Measurements from ENCODE around the gene FRAS1. TPM values are rescaled to one million over a fixed set of nuclear protein-coding genes. Genes with fewer than 3 reads are reported as not detected.
"Not testable (repeated sequence)": the region's sequence is repeated elsewhere in the genome, so short reads cannot be mapped to it uniquely, and the experiment has no call there.

Gene FRAS1
- total RNA-seq, 2 donors from 2014 or later, result 2.3 to 8.1 TPM

DNA sequence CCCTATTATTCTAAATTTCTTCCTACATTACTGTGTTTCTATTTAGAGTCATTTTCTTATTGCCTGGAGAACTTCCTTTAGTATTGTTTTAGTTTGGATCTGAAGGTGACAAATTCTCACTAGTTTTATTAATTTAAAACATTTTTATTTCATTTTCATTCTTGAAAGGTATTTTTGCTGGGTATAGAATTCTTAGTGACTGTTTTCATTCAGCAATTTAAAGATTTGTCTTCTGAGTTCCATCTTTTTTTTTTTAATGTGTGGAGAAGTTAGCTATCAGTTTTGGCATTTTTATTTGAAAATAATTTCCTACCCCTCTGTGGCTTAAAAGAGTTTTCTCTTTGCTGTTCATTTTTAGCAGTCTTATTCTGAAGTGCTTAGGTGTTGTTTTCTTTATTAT, 169.2 kb downstream of the FRAS1 start:
- intact Hi-C loops (cut with DNase I), result no loop called here
- DNase-seq (ENCODE audit: low spot score), result no peak

DNA sequence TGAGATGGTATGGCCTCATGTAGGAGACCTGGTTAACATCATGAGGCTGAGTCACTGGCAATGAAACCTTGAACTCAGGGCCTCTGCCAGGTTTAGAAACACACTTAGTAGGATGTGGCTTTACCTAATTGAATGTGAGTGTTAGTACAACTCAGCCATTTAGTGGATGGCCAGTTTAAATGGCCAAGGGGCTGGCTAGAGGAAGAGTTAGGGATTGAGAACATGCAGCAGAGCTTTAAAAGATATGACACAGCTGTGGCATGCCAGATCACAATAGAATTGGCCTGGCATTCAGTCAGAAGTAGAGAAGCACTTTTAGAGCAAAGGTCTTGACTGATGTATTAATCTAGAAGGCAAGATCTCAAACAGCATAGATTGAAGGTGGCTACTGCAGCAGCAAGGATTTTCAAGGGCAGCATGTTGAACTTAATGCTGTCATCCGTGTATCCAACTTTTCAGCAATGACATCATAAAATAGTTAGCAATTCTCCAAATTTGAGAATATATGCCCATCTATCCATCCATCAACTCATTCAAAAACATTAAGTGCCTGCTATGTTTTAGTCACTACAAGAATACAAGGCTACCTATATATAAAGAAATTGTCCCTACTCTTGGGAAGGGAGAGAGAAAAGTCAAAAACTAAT, 170.4 kb downstream of the FRAS1 start:
- no peak for DNase-seq (ENCODE audit: low spot score)
- intact Hi-C loops (cut with DNase I), result no loop called here

DNA sequence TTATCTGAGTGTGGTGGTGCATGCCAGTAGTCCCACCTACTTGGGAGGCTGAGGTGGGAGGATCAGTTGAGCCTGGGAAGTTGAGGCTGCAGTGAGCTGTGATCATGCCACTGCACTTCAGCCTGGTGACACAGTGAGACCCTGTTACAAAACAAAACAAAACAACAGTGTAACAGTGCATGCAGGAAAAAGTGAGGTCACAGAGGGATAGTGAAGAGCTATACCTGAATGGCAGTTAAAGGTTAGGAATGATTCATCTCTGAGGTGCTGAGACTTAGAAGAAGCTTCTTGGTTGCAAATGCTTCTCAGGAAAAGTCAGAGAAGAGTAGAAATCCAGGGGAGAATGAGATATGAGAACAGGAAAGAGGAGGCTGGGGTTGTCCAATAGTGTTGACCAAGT, 178.7 kb downstream of the FRAS1 start:
- DNase-seq (ENCODE audit: low spot score), result no peak
- intact Hi-C loops (cut with DNase I), result no loop called here

DNA sequence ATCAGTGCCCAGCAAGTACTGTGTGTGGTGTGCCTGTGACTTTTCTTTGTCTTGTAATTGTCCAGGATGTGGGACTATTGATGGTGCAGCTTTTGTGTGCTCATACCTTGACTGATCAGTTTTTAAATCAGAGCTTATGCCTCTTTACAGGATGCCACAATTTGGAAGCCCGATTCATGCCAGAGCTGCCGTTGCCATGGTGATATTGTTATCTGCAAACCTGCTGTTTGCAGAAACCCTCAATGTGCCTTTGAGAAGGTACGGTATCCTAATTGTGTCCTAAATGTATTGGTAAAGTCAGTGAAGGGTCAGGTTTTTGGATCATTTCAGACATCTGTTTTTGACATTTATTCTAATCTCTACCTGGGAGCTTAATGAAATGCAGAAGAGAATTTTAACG, 180.2 kb downstream of the FRAS1 start:
- intact Hi-C loops (cut with DNase I), result no loop called here
- no peak for DNase-seq (ENCODE audit: low spot score)

DNA sequence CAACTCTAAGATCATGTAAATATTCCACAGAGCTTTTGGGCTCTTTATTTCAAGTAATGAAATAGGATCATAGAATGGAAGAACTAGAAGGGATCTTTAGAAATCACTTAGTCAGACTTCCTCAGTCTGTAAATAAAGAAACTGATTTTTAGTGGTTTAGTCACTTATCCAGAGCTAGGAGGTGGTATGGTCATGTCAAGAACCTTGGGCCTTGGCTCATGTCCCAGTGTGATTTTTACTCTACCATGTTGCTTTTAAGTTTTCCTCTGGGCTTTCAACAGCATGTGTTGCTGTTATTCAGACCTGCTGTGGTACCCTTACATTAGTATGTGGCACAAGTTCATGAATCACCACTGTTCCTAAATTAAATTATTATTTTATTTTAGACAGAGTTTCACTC, 184.9 kb downstream of the FRAS1 start:
- DNase-seq (ENCODE audit: low spot score), result no peak
- intact Hi-C loops (cut with DNase I), result no loop called here

DNA sequence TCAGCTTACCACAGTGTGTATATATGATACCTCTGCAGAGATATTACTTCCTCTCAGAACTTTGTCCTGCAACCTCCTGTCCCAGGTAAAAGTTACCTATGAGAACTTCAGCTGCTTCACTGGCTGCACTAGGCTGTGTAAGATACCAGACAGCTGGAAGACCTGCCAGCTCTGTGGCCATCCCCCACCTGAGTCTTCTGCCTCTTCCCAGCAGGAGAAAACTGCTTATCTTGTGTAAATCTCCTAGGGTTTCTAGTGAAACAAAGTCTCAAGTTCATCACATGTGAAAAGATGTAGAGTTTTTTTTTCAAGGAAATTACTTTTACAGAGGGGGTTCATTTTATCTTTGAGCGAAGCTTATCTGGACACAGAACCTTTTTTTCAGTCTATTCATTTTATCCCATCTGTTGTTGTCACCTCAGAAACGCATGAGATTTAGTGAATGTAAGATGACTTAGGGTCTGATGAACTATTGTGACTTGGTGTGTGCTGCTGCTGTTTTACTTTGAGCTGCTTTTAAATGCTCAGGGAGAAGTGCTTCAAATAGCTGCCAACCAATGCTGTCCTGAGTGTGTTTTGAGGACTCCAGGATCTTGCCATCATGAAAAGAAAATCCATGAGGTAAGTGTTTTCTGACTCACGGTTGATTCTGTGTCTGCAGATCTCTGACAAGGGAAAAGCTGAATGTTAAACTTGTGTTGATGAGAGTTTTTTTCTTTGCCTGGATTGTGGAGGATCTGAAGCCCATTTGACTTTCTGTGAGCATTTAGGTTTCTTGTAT, 187.8 kb downstream of the FRAS1 start:
- intact Hi-C loops (cut with DNase I), result no loop called here

DNA sequence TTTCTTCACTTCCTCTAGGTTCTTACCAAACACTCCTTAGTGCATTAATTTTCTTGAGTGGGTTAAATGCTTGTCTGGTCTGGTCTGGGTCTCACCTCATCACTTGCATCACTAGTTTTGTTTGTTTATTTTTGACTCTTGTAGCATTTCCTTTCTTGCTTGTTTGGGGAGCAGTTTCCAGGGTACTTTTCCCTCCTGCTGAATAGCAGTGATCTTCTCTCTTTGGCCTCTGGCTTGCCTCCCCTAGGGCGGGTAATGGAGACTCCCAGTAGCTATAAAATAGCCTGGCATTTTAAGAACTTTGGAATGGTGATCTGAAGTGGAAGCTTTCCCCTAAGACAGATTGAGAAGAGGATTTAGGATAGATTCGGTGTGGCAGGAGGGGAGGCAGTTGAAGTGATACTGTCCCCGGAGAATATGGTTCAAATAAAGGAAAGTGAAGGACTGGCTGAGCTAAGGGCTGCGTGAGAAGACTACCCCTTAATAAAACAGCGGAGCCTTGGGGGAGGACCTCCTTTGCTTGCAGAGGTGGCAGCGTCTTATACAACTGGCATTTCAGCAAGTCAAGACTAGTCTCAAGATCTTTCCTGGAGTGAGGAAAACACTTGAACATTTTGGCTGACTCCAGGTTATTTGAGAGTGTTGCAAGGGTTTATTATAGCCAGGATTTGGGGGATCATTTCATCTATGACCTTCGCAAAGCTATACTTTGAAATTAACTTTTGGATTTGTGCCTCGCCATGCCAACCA, 190.6 kb downstream of the FRAS1 start:
- no peak for DNase-seq (ENCODE audit: low spot score)
- intact Hi-C loops (cut with DNase I), result no loop called here

More for the DNA sequence above, 187.8 kb downstream of the FRAS1 start:
- no peak for DNase-seq (ENCODE audit: low spot score)

DNA sequence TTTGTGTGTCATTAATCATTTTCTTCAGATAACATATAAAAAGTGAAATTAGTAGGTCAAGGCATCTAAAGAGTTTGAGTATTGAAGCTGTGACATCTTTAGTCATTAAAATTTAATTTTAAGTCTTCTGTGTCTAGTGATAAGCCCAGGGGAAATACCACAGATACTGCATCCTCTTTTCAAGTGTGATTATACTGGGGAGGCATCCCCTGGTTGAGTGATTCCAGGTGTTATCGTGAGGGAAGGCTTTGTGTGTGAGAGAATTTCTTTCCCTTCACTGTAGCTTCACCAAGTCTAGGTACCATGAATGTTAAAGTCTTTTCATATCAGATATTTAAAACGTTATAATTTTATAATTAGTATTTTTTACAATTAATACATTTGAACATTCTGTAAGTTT, 193.4 kb downstream of the FRAS1 start:
- intact Hi-C loops (cut with DNase I), result no loop called here
- no peak for DNase-seq (ENCODE audit: low spot score)

DNA sequence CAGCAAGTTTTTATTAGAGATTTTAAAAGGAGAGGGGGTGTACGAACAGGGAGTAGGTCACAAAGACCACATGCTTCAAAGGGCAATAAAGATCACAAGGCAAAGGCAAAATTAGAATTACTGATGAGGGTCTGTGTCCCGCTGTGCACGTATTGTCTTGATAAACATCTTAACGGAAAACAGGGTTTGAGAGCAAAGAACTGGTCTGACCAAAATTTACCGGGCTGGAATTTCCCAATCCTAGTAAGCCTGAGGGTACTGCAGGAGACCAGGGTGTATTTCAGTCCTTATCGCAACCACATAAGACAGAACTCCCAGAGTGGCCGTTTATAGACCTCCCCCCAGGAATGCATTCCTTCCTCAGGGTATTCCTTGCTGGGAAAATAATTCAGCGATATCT, 195.7 kb downstream of the FRAS1 start:
- DNase-seq (ENCODE audit: low spot score), result not testable (repeated sequence)

DNA sequence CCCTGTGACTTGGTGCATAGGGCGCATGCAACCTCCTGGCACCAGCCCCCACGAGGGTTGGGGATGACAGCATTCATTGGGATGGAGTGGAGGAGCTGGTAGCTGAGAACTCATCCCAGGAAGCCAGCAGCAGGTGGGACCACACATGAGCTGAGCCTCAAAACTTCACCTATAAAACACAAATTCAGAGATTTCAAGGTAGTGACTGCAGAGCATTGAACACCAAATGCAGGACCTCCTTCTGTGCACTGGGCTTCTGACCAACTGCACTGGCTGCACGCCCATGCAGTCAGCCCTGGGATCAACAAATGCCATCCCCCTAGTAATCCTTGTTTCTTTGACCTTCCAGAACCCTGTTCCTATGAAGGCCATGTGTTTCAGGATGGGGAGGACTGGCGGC, 197.8 kb downstream of the FRAS1 start:
- intact Hi-C loops (cut with DNase I), result no loop called here
- no peak for DNase-seq (ENCODE audit: low spot score)

More for the DNA sequence above, 195.7 kb downstream of the FRAS1 start:
- intact Hi-C loops (cut with DNase I), result not testable (repeated sequence)

DNA sequence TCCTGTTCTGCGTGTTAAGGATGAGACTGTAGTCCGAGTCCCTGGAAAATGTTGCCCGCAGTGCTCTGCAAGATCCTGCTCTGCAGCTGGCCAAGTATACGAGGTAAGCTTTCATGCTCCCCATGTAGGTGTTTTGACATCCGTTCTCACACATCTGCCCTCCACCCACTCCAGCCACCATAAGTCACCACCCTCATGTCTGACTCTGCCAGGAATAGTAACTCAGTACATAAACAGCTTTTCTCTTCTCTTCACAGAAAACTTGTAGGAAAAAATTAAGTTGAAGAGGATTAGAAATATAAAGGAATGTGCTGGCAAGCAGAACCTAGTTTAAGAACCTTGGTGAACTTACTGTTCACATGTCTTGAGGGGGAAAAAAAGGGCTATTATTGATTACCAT, 207.9 kb downstream of the FRAS1 start:
- intact Hi-C loops (cut with DNase I), result no loop called here

DNA sequence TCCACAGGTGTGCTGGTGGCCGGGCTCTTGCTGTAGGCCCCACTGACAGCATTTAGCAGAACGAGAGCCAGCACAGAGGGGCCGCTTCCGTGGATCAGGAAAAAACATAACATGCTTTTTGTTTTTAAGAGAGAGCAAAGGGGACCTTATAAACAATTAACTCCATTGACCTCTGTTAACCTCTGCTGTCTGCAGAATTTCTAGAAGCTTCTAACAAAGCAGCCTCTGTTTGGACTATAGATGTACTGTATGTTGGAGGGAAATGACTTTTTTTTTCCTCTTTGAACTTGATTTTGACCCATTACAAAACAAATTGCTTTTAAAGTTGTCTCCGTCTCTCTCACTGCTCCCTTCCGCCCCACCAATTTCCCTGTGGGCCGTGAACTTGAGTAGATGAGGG, 210.7 kb downstream of the FRAS1 start:
- intact Hi-C loops (cut with DNase I), result no loop called here

More for the DNA sequence above, 207.9 kb downstream of the FRAS1 start:
- no peak for DNase-seq (ENCODE audit: low spot score)

DNA sequence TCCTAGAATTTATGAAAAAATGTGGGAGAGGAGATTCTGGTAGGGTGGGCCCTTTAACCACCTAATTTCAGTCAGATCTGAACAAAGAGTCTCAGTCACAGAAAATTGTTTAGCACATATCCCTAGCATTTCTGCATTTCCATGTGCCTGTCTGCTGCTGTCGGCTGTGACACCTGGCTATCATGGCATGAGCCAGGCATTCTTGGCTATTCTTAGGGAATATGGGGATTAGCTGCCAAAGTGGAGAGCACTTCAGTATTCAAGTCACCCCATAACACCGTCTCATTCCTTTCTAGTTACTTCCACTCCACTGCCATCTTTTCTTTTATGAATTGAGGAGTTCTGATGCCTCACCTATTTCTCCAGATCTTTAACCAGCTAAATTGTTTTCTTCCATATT, 211.5 kb downstream of the FRAS1 start:
- intact Hi-C loops (cut with DNase I), result no loop called here
- DNase-seq (ENCODE audit: low spot score), result no peak

More for the DNA sequence above, 210.7 kb downstream of the FRAS1 start:
- no peak for DNase-seq (ENCODE audit: low spot score)

DNA sequence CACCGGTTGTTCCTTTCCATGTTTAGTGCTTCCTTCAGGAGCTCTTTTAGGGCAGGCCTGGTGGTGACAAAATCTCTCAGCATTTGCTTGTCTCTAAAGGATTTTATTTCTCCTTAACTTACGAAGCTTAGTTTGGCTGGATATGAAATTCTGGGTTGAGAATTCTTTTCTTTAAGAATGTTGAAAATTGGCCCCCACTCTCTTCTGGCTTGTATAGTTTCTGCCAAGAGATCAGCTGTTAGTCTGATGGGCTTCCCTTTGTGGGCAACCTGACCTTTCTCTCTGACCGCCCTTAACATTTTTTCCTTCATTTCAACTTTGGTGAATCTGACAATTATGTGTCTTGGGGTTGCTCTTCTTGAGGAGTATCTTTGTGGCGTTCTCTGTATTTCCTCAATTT, 218.3 kb downstream of the FRAS1 start:
- DNase-seq (ENCODE audit: low spot score); intact Hi-C loops (cut with DNase I): not testable (repeated sequence)

DNA sequence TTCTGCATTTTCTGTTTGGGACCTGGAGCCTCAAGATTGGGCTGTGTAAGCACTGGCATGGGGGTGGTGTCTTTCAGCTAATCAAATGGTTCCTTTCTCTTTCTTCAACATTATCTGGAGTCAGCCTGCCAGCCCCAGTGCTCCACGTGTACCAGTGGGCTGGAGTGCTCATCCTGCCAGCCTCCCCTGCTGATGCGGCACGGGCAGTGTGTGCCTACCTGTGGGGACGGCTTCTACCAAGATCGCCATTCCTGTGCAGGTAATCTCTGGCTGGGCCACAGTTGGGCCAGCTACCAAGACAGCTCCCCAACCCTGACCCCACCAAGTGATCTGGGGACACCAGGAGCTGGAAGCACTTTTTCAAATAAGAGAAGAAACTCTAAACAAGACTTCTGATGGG, 229.2 kb downstream of the FRAS1 start:
- intact Hi-C loops (cut with DNase I), result no loop called here
- no peak for DNase-seq (ENCODE audit: low spot score)

DNA sequence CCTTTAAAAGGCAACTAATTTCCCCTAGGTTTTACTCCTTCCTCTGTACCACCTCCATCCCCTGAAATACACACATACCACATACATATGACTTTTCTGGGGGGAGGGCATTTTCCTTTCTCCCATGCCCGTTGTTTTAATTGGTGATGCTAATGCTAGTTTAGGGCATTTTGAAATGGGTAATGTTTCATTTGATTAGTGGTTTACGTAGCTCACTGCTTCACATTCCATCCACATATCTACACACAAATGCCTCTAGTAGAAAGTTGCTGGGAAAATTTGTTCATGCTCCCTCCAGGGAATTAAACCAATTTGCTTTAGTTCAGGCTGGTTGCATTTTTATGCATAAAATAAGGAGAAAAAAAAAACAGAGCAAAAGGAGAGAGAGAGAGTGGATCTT, 231.2 kb downstream of the FRAS1 start:
- intact Hi-C loops (cut with DNase I), result no loop called here
- no peak for DNase-seq (ENCODE audit: low spot score)

DNA sequence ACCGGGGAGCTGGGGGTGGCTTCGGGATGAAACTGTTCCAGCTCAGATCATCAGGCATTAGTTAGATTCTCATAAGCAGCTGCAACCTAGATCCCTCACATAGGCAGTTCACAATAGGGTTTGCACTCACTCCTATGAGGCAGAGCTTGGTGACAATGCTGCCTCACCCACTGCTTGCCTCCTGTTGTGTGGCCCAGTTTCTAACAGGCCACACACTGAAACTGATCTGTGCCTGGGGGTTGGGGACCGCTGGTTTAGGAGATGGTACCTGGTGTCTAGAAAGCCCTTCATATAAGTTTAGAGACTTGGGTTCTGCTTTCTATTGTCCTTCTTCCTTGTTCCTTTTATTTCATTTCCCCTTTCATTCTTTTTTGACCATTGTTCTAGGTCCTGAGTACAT, 234.2 kb downstream of the FRAS1 start:
- DNase-seq (ENCODE audit: low spot score), result no peak
- intact Hi-C loops (cut with DNase I), result no loop called here

DNA sequence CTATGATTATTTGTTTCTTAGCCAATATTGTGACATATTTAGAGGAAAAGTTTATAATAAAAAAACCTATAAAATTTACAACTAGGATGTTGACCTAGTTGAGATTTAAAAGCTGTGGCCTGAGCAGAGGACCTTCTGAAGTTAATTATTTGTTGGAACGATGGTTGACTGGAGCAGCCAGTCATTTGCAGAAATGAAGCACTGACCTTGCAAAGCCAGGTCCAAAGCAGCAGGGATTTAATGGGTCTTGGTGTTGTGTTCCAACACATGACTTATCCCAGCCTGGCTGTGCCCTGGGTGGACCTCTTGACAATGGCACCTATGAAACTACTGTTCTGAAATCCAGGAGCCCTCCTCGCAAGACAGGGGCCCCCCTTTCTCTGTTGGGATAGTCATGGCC, 235.2 kb downstream of the FRAS1 start:
- no peak for DNase-seq (ENCODE audit: low spot score)
- intact Hi-C loops (cut with DNase I), result no loop called here

DNA sequence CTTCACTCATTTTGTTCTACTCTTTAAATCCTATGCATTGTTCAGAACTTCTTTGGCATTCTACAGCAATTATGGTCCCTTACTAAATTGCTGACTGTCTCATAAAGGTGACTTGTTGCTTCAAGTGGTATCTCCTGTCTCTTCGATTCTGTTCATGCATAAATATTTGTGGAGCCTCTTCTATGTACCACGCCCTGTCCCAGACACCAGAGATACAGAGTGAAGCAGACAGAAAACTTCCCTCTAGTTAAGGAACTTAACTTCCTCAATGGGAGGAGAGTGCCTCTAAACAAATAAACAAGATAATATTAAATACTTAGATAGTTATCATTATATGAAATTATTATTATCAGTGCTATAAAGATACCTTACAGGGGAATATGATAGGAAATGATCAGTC, 235.7 kb downstream of the FRAS1 start:
- DNase-seq (ENCODE audit: low spot score), result no peak
- intact Hi-C loops (cut with DNase I), result no loop called here

DNA sequence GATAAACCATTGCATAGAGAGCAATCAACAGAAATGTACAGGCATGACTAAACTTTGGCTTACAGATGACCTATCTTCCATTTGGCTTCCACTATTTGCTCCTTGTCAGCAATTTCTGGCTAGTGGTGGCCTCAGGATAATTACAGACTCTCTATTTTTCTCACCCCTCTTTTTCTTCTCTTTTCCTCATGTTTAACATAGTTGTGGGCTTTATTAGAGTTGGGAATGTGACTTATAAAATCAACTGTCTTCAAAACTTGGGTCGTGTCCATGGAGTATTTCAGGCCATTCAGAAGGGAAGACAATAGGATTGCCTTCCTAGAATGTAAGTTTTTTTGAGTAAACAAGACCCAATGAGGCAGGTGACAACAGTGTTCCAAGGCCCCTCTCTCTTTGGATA, 236.2 kb downstream of the FRAS1 start:
- no peak for DNase-seq (ENCODE audit: low spot score)
- intact Hi-C loops (cut with DNase I), result no loop called here

Measured in posterior vena cava (tissue), 2 donors.